Fibroblast of skin of right quadriceps (primary cell): ENCODE measurements around the gene PFDN1.
A peak's percentile ranks its signal among the peaks of the same experiment; 100 is the strongest.

Experiments used
- DNase-seq: peaks from one replicate; pipeline ENCODE4 v3.0.0-alpha.2; 2013

Gene PFDN1

GRCh38 chr5:140295414-140295813 is 7.5 kb downstream of the PFDN1 start:
- peak; percentile 98 for DNase-seq

- no peak for DNase-seq
Measured at GRCh38 chr5:140294753-140295152, 8.1 kb downstream of the PFDN1 start.

- no peak for DNase-seq
Measured at GRCh38 chr5:140293849-140294100, 9.1 kb downstream of the PFDN1 start.

GRCh38 chr5:140293091-140293848 is 9.6 kb downstream of the PFDN1 start:
- no peak for DNase-seq

- DNase-seq, result no peak
Measured at GRCh38 chr5:140292212-140293036, 10.5 kb downstream of the PFDN1 start.

- no peak for DNase-seq
Measured at GRCh38 chr5:140287801-140288521, 14.9 kb downstream of the PFDN1 start.

GRCh38 chr5:140286424-140286823 is 16.5 kb downstream of the PFDN1 start:
- no peak for DNase-seq

- no peak for DNase-seq
Measured at GRCh38 chr5:140284013-140284412, 18.9 kb downstream of the PFDN1 start.

- no peak for DNase-seq
Measured at GRCh38 chr5:140282266-140282665, 20.6 kb downstream of the PFDN1 start.

- DNase-seq, result no peak
Measured at GRCh38 chr5:140275837-140276236, 27.1 kb downstream of the PFDN1 start.

- no peak for DNase-seq
Measured at GRCh38 chr5:140273401-140273877, 29.5 kb downstream of the PFDN1 start.

GRCh38 chr5:140270008-140270407 is 32.9 kb downstream of the PFDN1 start:
- no peak for DNase-seq

GRCh38 chr5:140267559-140268018 is 35.3 kb downstream of the PFDN1 start:
- DNase-seq, result no peak

- no peak for DNase-seq
Measured at GRCh38 chr5:140267201-140267540, 35.7 kb downstream of the PFDN1 start.

- DNase-seq, result no peak
Measured at GRCh38 chr5:140266471-140267200, 36.3 kb downstream of the PFDN1 start.

- DNase-seq, result no peak
Measured at GRCh38 chr5:140265845-140266244, 37.1 kb downstream of the PFDN1 start.

GRCh38 chr5:140262839-140263238 is 40.1 kb downstream of the PFDN1 start:
- DNase-seq, result no peak

GRCh38 chr5:140262221-140262620 is 40.7 kb downstream of the PFDN1 start:
- DNase-seq, result no peak

GRCh38 chr5:140261403-140262171 is 41.3 kb downstream of the PFDN1 start:
- peak; percentile 67 for DNase-seq

GRCh38 chr5:140260089-140260656 is 42.7 kb downstream of the PFDN1 start:
- DNase-seq, result no peak

GRCh38 chr5:140259500-140259899 is 43.4 kb downstream of the PFDN1 start:
- no peak for DNase-seq

- no peak for DNase-seq
Measured at GRCh38 chr5:140258873-140259272, 44.0 kb downstream of the PFDN1 start.
